Testis (tissue), 3 donors: ENCODE results near the gene RBM28. TPM values are rescaled to one million over a fixed set of nuclear protein-coding genes. Genes with fewer than 3 reads are reported as not detected.

Source experiments
- DNase-seq: peaks from one replicate; pipeline ENCODE4 v3.0.0-alpha.2; 2019
- H3K27ac ChIP-seq, 2 donors: fragments of 200-600 bp; sonication (generic); one replicate each; pipeline ENCODE4 v1.5.1; 2019
- H3K27me3 ChIP-seq: fragments of 200-600 bp; sonication (generic); one replicate; pipeline ENCODE4 v1.5.1; 2019
- H3K36me3 ChIP-seq: fragments of 200-600 bp; sonication (generic); one replicate; pipeline ENCODE4 v1.5.1; 2017; ENCODE audit warnings: low read depth; ENCODE audit errors: missing control alignments
- H3K4me1 ChIP-seq: fragments of 200-600 bp; sonication (generic); one replicate; pipeline ENCODE4 v1.5.1; 2019
- H3K4me3 ChIP-seq, 2 donors: fragments of 200-600 bp; sonication (generic); one replicate each; pipeline ENCODE4 v1.5.1; 2017 to 2019
- H3K9me3 ChIP-seq: fragments of 200-600 bp; sonication (generic); one replicate; pipeline ENCODE4 v1.5.1; 2017
- CTCF ChIP-seq, 3 experiments: fragments of 450-650 bp in 2 of 3; fragments of 200-600 bp in 1 of 3; sonication (generic) in 1 of 3; IDR thresholded peaks; one replicate each; pipeline ENCODE4 v1.5.1; 2016 to 2019; ENCODE audit warnings: antibody characterized with exemption in 3 of 3, mild to moderate bottlenecking in 2 of 3, moderate library complexity in 1 of 3
- POLR2A ChIP-seq: fragments of 450-650 bp; IDR thresholded peaks from one replicate; pipeline ENCODE4 v1.6.1; 2017; ENCODE audit warnings: antibody characterized with exemption, mild to moderate bottlenecking, moderate library complexity
- WGBS, 2 donors: methylation state at CpG; one replicate each; pipeline ENCODE4 v1.1.5; 2018; 5-methylcytosine and 5-hydroxymethylcytosine counted together
- intact Hi-C: fragments of 100-400 bp; cut with DNase I; formaldehyde crosslinking; loops from one replicate; pipeline ENCODE4 v1.15.1; 2023; ENCODE audit warnings: low total_unique reads
- polyA plus RNA-seq: library from polyadenylated mRNA; stranded (reverse); fragments of 350-450 nt; fragmentation: Illumina TruSeq; extraction: RNeasy Lipid Tissue Mini Kit (QIAGEN cat#74804); gene quantifications from one replicate; pipeline ENCODE4 v1.2.3, GENCODE V29; 2014; ENCODE audit warnings: low read depth, low replicate concordance; ENCODE audit not compliant: insufficient read depth
- total RNA-seq, 2 donors: library from RNA; depleted of rRNA; stranded (reverse); fragments of >200 nt; gene quantifications; one replicate each; pipeline ENCODE4 v1.2.3, GENCODE V29; 2016

Gene RBM28
- total and polyA plus RNA-seq, 3 donors from 2014 or later = 25.7 to 58.3 (median 54.5) TPM

DNA sequence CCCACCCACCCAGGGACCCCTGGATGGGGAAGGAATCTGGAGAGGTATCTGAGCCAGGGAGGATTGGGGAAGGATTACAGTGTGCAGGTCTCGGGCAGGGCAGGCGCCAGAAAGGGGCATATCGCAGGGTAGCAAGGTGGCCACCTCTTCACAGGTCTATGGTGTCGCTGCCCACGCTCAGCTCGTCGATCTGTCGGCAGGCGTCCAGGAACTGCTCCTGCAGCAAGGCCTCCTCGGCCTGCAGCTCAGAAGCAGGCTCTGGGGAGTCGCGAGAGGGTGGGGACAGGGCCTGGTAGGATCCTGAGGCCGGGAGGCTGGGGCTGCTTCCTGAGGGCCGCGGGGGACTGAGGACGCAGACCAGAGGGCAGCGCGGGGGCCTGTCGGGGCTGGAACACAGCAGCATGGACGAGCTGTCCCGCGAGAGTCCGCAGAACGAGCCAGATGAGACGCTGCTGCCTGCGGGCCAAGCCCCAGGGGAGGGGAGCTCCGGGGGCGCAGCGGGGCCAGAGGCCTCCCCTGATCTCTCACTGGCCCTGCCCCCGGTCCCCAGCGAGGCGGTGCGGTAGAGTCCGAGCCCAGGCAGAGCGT is 7.1 kb upstream of the RBM28 start:
- Histone ChIP-seq H3K36me3 (no peaks in the 10 kb centered on the region), H3K27ac (no peak overlapping the region), H3K27me3 (no peaks in the 10 kb centered on the region), H3K4me1 (no peaks in the 10 kb centered on the region), H3K9me3 (no peaks in the 10 kb centered on the region), H3K4me3 (peak overlapping the region; percentile 31 to 47)
- DNase-seq = no peak
- TF ChIP-seq CTCF (IDR thresholded peaks at IDR 0.05) = no peak
- intact Hi-C loops = no loop called here
- 55 to 62% methylated on average over 7 to 25 of the region's 35 CpGs for WGBS, 2 donors

DNA sequence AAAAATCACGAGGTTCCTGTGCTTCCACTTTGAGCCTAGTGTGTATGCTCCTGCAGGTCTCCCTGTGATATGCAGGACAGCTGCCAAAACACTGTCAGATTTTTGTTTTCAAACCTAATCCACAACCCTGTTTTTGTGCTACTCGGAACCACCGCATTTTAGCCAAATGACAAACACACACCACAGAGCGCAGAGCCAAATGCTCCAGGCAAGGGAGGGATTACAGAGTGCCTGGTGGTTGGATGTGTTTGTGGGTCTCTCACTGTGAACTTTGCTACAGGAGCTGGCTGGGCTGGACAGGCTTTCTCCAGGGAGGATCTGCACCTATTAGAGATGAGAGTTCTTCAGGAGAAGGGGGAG is 5.7 kb upstream of the RBM28 start:
- no peak for DNase-seq
- Histone ChIP-seq H3K36me3 (no peaks in the 10 kb centered on the region), H3K27me3 (no peaks in the 10 kb centered on the region), H3K9me3 (no peaks in the 10 kb centered on the region), H3K4me3 (no peak overlapping the region), H3K27ac (no peak overlapping the region), H3K4me1 (no peaks in the 10 kb centered on the region)
- TF ChIP-seq CTCF (IDR thresholded peaks at IDR 0.05) = no peak
- TF ChIP-seq POLR2A = no peak
- intact Hi-C loops = no loop called here
- 49 to 50% methylated on average over 4 of the region's 4 CpGs for WGBS, 2 donors

- Histone ChIP-seq H3K9me3 (no peaks in the 10 kb centered on the region), H3K4me3 (no peak overlapping the region), H3K27me3 (no peaks in the 10 kb centered on the region), H3K36me3 (no peaks in the 10 kb centered on the region), H3K27ac (no peak overlapping the region), H3K4me1 (peaks cover 3% of the 10 kb centered on the region)
- WGBS, 2 donors = 26 to 49% methylated on average over 2 of the region's 2 CpGs
- peak in 2 of 3 experiments; percentile 15 to 39 for TF ChIP-seq CTCF (IDR thresholded peaks at IDR 0.05)
- no peak for TF ChIP-seq POLR2A
- peak; percentile 66 for DNase-seq
- intact Hi-C loops = no loop called here
Observed at GRCh38 chr7:128347647-128348097, 4.0 kb upstream of the RBM28 start.

GRCh38 chr7:128344431-128344774 is 695 bp upstream of the RBM28 start:
- WGBS, 2 donors = 77 to 88% methylated on average over 5 of the region's 5 CpGs
- Histone ChIP-seq H3K9me3 (no peaks in the 10 kb centered on the region), H3K4me1 (peaks cover 13% of the 10 kb centered on the region), H3K27ac (no peak overlapping the region), H3K4me3 (no peak overlapping the region), H3K36me3 (no peaks in the 10 kb centered on the region), H3K27me3 (no peaks in the 10 kb centered on the region)
- intact Hi-C loops = no loop called here
- TF ChIP-seq CTCF (IDR thresholded peaks at IDR 0.05) (no peak), POLR2A (no peak)
- DNase-seq = no peak

GRCh38 chr7:128341733-128342132 is 2.0 kb downstream of the RBM28 start:
- TF ChIP-seq CTCF (IDR thresholded peaks at IDR 0.05) = no peak
- TF ChIP-seq POLR2A = no peak
- peaks cover 13% of the 10 kb centered on the region for H3K4me1 ChIP-seq
- H3K27ac ChIP-seq = no peak overlapping the region
- H3K9me3 ChIP-seq = no peaks in the 10 kb centered on the region
- 83 to 88% methylated on average over 6 of the region's 6 CpGs for WGBS, 2 donors
- no peak overlapping the region for H3K4me3 ChIP-seq
- H3K36me3 ChIP-seq = no peaks in the 10 kb centered on the region
- intact Hi-C loops = no loop called here
- DNase-seq = no peak
- H3K27me3 ChIP-seq = no peaks in the 10 kb centered on the region
